ENCODE data around the gene GTF2E1.

- TF ChIP-seq, protein P1, sequence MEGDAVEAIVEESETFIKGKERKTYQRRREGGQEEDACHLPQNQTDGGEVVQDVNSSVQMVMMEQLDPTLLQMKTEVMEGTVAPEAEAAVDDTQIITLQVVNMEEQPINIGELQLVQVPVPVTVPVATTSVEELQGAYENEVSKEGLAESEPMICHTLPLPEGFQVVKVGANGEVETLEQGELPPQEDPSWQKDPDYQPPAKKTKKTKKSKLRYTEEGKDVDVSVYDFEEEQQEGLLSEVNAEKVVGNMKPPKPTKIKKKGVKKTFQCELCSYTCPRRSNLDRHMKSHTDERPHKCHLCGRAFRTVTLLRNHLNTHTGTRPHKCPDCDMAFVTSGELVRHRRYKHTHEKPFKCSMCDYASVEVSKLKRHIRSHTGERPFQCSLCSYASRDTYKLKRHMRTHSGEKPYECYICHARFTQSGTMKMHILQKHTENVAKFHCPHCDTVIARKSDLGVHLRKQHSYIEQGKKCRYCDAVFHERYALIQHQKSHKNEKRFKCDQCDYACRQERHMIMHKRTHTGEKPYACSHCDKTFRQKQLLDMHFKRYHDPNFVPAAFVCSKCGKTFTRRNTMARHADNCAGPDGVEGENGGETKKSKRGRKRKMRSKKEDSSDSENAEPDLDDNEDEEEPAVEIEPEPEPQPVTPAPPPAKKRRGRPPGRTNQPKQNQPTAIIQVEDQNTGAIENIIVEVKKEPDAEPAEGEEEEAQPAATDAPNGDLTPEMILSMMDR (conservative IDR thresholded peaks at IDR 0.05): no peak
- TF ChIP-seq EZH2 (IDR thresholded peaks at IDR 0.05; ENCODE audit: low read depth): no peak
Measured at GRCh38 chr3:120752865-120753264, 10.3 kb downstream of the GTF2E1 start.

Measured in PC-9 (cell line).